GM12878 (cell line): ENCODE data around the gene MARS1. TPM values are rescaled to one million over a fixed set of nuclear protein-coding genes. Genes with fewer than 3 reads are reported as not detected.

ENCODE experiments used
- BCL11A ChIP-seq: IDR thresholded peaks from 2 replicates; pipeline ENCODE4 v1.6.1; 2011; ENCODE audit warnings: low read depth, low read length
- BHLHE40 ChIP-seq, 2 experiments: fragments of 450-650 bp in 1 of 2; IDR thresholded peaks; 2 replicates each; pipeline ENCODE4 v1.6.1; 2011 to 2017; ENCODE audit warnings: low read depth in 2 of 2, borderline replicate concordance in 1 of 2, improper control_type of control experiment in 1 of 2, low read length in 1 of 2, mild to moderate bottlenecking in 1 of 2
- CEBPB ChIP-seq, 2 experiments: fragments of 150-350 bp in 1 of 2; IDR thresholded peaks; 2 replicates each; pipeline ENCODE4 v1.6.1; 2012 to 2014; ENCODE audit warnings: low read depth in 2 of 2, low read length in 2 of 2, borderline replicate concordance in 1 of 2, inconsistent platforms in 1 of 2
- HDGF ChIP-seq: fragments of 450-650 bp; IDR thresholded peaks from 2 replicates; pipeline ENCODE4 v1.6.1; 2016; ENCODE audit warnings: antibody characterized with exemption
- MEF2B ChIP-seq: fragments of 450-650 bp; IDR thresholded peaks from 2 replicates; pipeline ENCODE4 v1.6.1; 2018; ENCODE audit warnings: mild to moderate bottlenecking, moderate library complexity; ENCODE audit not compliant: partially characterized antibody, poor library complexity, severe bottlenecking
- NFIC ChIP-seq: IDR thresholded peaks from 2 replicates; pipeline ENCODE4 v1.6.1; 2012; ENCODE audit warnings: low read depth, mild to moderate bottlenecking, inconsistent platforms, low read length, moderate library complexity
- NR2F1 ChIP-seq: fragments of 450-650 bp; conservative IDR thresholded peaks from 2 replicates; pipeline ENCODE4 v1.6.1; 2017; ENCODE audit warnings: mild to moderate bottlenecking
- REST ChIP-seq: IDR thresholded peaks from 2 replicates; pipeline ENCODE4 v1.6.1; 2012; ENCODE audit warnings: mild to moderate bottlenecking, low read depth, low read length
- SMC3 ChIP-seq: IDR thresholded peaks from 2 replicates; pipeline ENCODE4 v1.6.1; 2011; ENCODE audit warnings: low read length, improper control_type of control experiment, borderline replicate concordance
- SREBF1 ChIP-seq: IDR thresholded peaks from 2 replicates; pipeline ENCODE4 v1.6.1; 2012; ENCODE audit warnings: mild to moderate bottlenecking, low read length
- SREBF2 ChIP-seq: IDR thresholded peaks from 2 replicates; pipeline ENCODE4 v1.6.1; 2012; ENCODE audit warnings: mild to moderate bottlenecking, low read length
- ZNF622 ChIP-seq: fragments of 450-650 bp; IDR thresholded peaks from 2 replicates; pipeline ENCODE4 v1.6.1; 2017; ENCODE audit warnings: mild to moderate bottlenecking, inconsistent platforms
- polyA plus RNA-seq, 11 experiments: library from polyadenylated mRNA; depleted of rRNA in 4 of 11; unstranded in 6 of 11; stranded (reverse) in 5 of 11; fragments of >200 nt; fragmentation: Nextera tagmentation in 4 of 11; fragmentation: Illumina TruSeq in 1 of 11; extraction: Ambion mirVana in 4 of 11; extraction: Trizol in 1 of 11; gene quantifications; 1 replicate in 1 of 11; 2 replicates in 10 of 11; pipeline versions ENCODE4 v1.2.1 to v1.2.3, GENCODE V29; 2011 to 2016; ENCODE audit warnings: inconsistent platforms in 2 of 11, missing spikeins in 2 of 11, low read depth in 1 of 11
- total RNA-seq, 4 experiments: library from RNA; depleted of rRNA in 3 of 4; stranded (reverse); fragments of >200 nt in 3 of 4; fragmentation: Illumina TruSeq in 1 of 4; extraction: Trizol in 1 of 4; gene quantifications; 2 replicates each; pipeline versions ENCODE4 v1.2.1 to v1.2.3, GENCODE V29; 2013 to 2021
- TF ChIP-seq, protein P1 (sequence below): fragments of 450-650 bp; IDR thresholded peaks from 2 replicates; pipeline ENCODE4 v1.6.1; 2016; ENCODE audit warnings: mild to moderate bottlenecking, moderate library complexity, borderline replicate concordance
- TF ChIP-seq, protein P2 (sequence below): fragments of 150-350 bp; IDR thresholded peaks from 2 replicates; pipeline ENCODE4 v1.6.1; 2016; ENCODE audit warnings: low read depth, low read length
- TF ChIP-seq, protein P3 (sequence below): fragments of 450-650 bp; formaldehyde crosslinking; IDR thresholded peaks from 2 replicates; pipeline ENCODE4 v1.4.0; 2022; ENCODE audit warnings: mild to moderate bottlenecking, moderate library complexity

The MARS1 gene
- total and polyA plus RNA-seq, 10 of the 15 experiments (the other 5 are each of a cell fraction or from before 2014, with no cell fraction given): 72.3 to 270 (median 153) TPM

- TF ChIP-seq, protein P1, sequence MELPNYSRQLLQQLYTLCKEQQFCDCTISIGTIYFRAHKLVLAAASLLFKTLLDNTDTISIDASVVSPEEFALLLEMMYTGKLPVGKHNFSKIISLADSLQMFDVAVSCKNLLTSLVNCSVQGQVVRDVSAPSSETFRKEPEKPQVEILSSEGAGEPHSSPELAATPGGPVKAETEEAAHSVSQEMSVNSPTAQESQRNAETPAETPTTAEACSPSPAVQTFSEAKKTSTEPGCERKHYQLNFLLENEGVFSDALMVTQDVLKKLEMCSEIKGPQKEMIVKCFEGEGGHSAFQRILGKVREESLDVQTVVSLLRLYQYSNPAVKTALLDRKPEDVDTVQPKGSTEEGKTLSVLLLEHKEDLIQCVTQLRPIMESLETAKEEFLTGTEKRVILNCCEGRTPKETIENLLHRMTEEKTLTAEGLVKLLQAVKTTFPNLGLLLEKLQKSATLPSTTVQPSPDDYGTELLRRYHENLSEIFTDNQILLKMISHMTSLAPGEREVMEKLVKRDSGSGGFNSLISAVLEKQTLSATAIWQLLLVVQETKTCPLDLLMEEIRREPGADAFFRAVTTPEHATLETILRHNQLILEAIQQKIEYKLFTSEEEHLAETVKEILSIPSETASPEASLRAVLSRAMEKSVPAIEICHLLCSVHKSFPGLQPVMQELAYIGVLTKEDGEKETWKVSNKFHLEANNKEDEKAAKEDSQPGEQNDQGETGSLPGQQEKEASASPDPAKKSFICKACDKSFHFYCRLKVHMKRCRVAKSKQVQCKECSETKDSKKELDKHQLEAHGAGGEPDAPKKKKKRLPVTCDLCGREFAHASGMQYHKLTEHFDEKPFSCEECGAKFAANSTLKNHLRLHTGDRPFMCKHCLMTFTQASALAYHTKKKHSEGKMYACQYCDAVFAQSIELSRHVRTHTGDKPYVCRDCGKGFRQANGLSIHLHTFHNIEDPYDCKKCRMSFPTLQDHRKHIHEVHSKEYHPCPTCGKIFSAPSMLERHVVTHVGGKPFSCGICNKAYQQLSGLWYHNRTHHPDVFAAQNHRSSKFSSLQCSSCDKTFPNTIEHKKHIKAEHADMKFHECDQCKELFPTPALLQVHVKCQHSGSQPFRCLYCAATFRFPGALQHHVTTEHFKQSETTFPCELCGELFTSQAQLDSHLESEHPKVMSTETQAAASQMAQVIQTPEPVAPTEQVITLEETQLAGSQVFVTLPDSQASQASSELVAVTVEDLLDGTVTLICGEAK: peak; percentile 33; the same call in 1 of the 2 replicates
- TF ChIP-seq NR2F1 (no peak; the same call in 1 of the 2 replicates), MEF2B (peak; percentile 99), BHLHE40 (IDR thresholded peaks at IDR 0.05; ENCODE audit: borderline replicate concordance in 1 of 2, low read depth in 2 of 2, low read length in 1 of 2) (peak in 1 of 2 experiments; percentile 61; a peak in 3 of 4 replicates), BCL11A (no peak), SMC3 (peak; percentile 74; the same call in 1 of the 2 replicates), NFIC (no peak), SREBF1 (no peak), ZNF622 (no peak), CEBPB (IDR thresholded peaks at IDR 0.05; ENCODE audit: borderline replicate concordance in 1 of 2, low read depth in 2 of 2, low read length in 2 of 2) (no peak), HDGF (no peak), SREBF2 (no peak), REST (no peak)
- TF ChIP-seq, protein P2, sequence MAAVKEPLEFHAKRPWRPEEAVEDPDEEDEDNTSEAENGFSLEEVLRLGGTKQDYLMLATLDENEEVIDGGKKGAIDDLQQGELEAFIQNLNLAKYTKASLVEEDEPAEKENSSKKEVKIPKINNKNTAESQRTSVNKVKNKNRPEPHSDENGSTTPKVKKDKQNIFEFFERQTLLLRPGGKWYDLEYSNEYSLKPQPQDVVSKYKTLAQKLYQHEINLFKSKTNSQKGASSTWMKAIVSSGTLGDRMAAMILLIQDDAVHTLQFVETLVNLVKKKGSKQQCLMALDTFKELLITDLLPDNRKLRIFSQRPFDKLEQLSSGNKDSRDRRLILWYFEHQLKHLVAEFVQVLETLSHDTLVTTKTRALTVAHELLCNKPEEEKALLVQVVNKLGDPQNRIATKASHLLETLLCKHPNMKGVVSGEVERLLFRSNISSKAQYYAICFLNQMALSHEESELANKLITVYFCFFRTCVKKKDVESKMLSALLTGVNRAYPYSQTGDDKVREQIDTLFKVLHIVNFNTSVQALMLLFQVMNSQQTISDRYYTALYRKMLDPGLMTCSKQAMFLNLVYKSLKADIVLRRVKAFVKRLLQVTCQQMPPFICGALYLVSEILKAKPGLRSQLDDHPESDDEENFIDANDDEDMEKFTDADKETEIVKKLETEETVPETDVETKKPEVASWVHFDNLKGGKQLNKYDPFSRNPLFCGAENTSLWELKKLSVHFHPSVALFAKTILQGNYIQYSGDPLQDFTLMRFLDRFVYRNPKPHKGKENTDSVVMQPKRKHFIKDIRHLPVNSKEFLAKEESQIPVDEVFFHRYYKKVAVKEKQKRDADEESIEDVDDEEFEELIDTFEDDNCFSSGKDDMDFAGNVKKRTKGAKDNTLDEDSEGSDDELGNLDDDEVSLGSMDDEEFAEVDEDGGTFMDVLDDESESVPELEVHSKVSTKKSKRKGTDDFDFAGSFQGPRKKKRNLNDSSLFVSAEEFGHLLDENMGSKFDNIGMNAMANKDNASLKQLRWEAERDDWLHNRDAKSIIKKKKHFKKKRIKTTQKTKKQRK: no peak
- TF ChIP-seq, protein P3, sequence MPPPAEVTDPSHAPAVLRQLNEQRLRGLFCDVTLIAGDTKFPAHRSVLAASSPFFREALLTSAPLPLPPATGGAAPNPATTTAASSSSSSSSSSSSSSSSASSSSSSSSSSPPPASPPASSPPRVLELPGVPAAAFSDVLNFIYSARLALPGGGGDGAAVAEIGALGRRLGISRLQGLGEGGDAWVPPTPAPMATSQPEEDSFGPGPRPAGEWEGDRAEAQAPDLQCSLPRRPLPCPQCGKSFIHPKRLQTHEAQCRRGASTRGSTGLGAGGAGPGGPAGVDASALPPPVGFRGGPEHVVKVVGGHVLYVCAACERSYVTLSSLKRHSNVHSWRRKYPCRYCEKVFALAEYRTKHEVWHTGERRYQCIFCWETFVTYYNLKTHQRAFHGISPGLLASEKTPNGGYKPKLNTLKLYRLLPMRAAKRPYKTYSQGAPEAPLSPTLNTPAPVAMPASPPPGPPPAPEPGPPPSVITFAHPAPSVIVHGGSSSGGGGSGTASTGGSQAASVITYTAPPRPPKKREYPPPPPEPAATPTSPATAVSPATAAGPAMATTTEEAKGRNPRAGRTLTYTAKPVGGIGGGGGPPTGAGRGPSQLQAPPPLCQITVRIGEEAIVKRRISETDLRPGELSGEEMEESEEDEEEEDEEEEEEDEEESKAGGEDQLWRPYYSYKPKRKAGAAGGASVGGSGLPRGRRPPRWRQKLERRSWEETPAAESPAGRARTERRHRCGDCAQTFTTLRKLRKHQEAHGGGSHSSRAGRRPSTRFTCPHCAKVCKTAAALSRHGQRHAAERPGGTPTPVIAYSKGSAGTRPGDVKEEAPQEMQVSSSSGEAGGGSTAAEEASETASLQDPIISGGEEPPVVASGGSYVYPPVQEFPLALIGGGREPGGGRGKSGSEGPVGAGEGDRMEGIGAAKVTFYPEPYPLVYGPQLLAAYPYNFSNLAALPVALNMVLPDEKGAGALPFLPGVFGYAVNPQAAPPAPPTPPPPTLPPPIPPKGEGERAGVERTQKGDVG (CRISPR knock-in tag): no peak
Measured at GRCh38 chr12:57462251-57462911, 25.5 kb upstream of the MARS1 start (continued).
